Upper lobe of right lung (tissue), 1 donor: ENCODE measurements around the gene FRMD3. TPM values are rescaled to one million over a fixed set of nuclear protein-coding genes. Genes with fewer than 3 reads are reported as not detected.

ENCODE experiments used
- ATAC-seq: fragments of 200-7000 bp; cut with Tn5 transposase; one replicate; pipeline ENCODE4 v1.9.1; 2020; ENCODE audit warnings: mild to moderate bottlenecking, moderate library complexity
- DNase-seq: peaks from one replicate; pipeline ENCODE4 v3.0.0-alpha.2; 2020
- H3K27ac ChIP-seq: fragments of 200-600 bp; one replicate; pipeline ENCODE4 v1.8.0; 2022
- H3K27me3 ChIP-seq: fragments of 200-600 bp; one replicate; pipeline ENCODE4 v1.8.0; 2022; ENCODE audit warnings: mild to moderate bottlenecking
- H3K36me3 ChIP-seq: fragments of 200-600 bp; one replicate; pipeline ENCODE4 v1.8.0; 2022
- H3K4me1 ChIP-seq: fragments of 200-600 bp; one replicate; pipeline ENCODE4 v1.8.0; 2022
- H3K4me3 ChIP-seq: fragments of 200-600 bp; one replicate; pipeline ENCODE4 v1.8.0; 2022; ENCODE audit warnings: mild to moderate bottlenecking
- H3K9me3 ChIP-seq: fragments of 200-600 bp; one replicate; pipeline ENCODE4 v1.8.0; 2022
- CTCF ChIP-seq: fragments of 200-600 bp; IDR thresholded peaks from one replicate; pipeline ENCODE4 v1.8.0; 2022; ENCODE audit warnings: antibody characterized with exemption
- intact Hi-C: fragments of 100-400 bp; cut with DNase I; formaldehyde crosslinking; loops from one replicate; pipeline ENCODE4 v1.11.0; 2022
- total RNA-seq: library from RNA; stranded (reverse); fragmentation: NEBNext Ultra II Directional; extraction: Animal tissue kit (Norgen Biotek cat#: 25700); gene quantifications from one replicate; pipeline ENCODE4 v1.2.1, GENCODE V29; 2021
- donor health status: DM: no; HTN: yes; CAD: no; lungs with severe emphysema.

FRMD3 gene
- total RNA-seq, 1 donor from 2014 or later: 10.8 TPM

DNA sequence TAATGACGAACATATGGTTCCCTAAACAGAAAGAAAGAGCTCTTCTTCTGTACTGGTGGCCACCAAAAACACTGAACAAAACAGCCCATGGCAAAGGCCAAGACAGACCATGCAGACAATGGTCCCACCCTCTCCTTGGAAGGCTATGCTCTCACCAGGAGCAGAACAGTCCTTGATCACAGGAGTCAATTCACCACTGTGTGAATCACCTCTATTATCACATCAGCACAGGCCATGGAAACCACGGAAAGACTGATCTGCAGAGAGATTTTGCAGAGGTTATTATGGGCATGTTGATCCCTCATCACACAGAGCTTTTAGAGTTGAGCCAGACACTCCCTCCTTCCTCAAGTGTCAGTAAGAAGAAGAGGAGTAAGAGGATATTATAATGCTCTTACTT is 341.3 kb downstream of the FRMD3 start:
- Histone ChIP-seq H3K27ac (no peak overlapping the region), H3K4me3 (no peak overlapping the region), H3K27me3 (no peaks in the 10 kb centered on the region), H3K9me3 (no peaks in the 10 kb centered on the region), H3K36me3 (no peaks in the 10 kb centered on the region), H3K4me1 (no peaks in the 10 kb centered on the region)
- no peak for DNase-seq
- no peak for TF ChIP-seq CTCF
- no peak for ATAC-seq
- intact Hi-C loops: no loop called here

Other genes starting within 250 kb of the FRMD3 start
- gene IDNK, start 84.7 kb upstream of the FRMD3 start, total RNA-seq: 6.2 TPM
- gene UBQLN1, start 169.6 kb upstream of the FRMD3 start, total RNA-seq: 93.7 TPM